Mucosa of gallbladder (tissue), 1 donor: ENCODE measurements around the gene FOXRED1. TPM values are rescaled to one million over a fixed set of nuclear protein-coding genes. Genes with fewer than 3 reads are reported as not detected.
"Not testable (repeated sequence)": the region's sequence is repeated elsewhere in the genome, so short reads cannot be mapped to it uniquely, and the experiment has no call there.

ENCODE experiments used
- DNase-seq: peaks from one replicate; pipeline ENCODE4 v3.0.0-alpha.2; 2020; ENCODE audit warnings: low spot score
- total RNA-seq: library from RNA; stranded (reverse); gene quantifications from one replicate; pipeline ENCODE4 v1.2.1, GENCODE V29; 2021
- donor health status: DM: no; HTN: no; CAD: no.

The FOXRED1 gene
- total RNA-seq = 29.3 TPM

- DNase-seq = peak; percentile 99
These were observed at the start of gene FOXRED1, which contains the start of gene SRPRA for GRCh38 chr11:126268708-126269579. TSS of gene FOXRED1 (plus strand) at chr11:126269154. CDS start at chr11:126269207, 53 bp downstream. TSS of gene SRPRA (minus strand) at chr11:126268895. CDS start at chr11:126268804, 91 bp downstream.

- no peak for DNase-seq
These were observed 49.4 kb upstream of the FOXRED1 start for GRCh38 chr11:126219547-126219946.

GRCh38 chr11:126224647-126225294, 44.2 kb upstream of the FOXRED1 start:
- DNase-seq = no peak

GRCh38 chr11:126225295-126225665, 43.7 kb upstream of the FOXRED1 start:
- no peak for DNase-seq

GRCh38 chr11:126226334-126227084, 42.4 kb upstream of the FOXRED1 start:
- no peak for DNase-seq

- no peak for DNase-seq
These were observed 39.0 kb upstream of the FOXRED1 start for GRCh38 chr11:126229858-126230540.

- no peak for DNase-seq
These were observed 37.1 kb upstream of the FOXRED1 start for GRCh38 chr11:126231725-126232459.

- DNase-seq = no peak
These were observed 36.3 kb upstream of the FOXRED1 start for GRCh38 chr11:126232683-126233082.

- no peak for DNase-seq
These were observed 35.6 kb upstream of the FOXRED1 start for GRCh38 chr11:126233391-126233790.

- DNase-seq = no peak
These were observed 22.3 kb upstream of the FOXRED1 start for GRCh38 chr11:126246636-126247035.

GRCh38 chr11:126253265-126253664, 15.7 kb upstream of the FOXRED1 start:
- DNase-seq = no peak

- DNase-seq = no peak
These were observed 14.1 kb upstream of the FOXRED1 start for GRCh38 chr11:126254819-126255218.

- not testable (repeated sequence) for DNase-seq
These were observed 13.4 kb upstream of the FOXRED1 start for GRCh38 chr11:126255507-126255906.

GRCh38 chr11:126256216-126256615, 12.7 kb upstream of the FOXRED1 start:
- DNase-seq = no peak

GRCh38 chr11:126257144-126257543, 11.8 kb upstream of the FOXRED1 start:
- no peak for DNase-seq

GRCh38 chr11:126257764-126258163, 11.2 kb upstream of the FOXRED1 start:
- no peak for DNase-seq

- DNase-seq = no peak
These were observed 6.7 kb upstream of the FOXRED1 start for GRCh38 chr11:126262216-126262615.

GRCh38 chr11:126263489-126263888, 5.5 kb upstream of the FOXRED1 start:
- no peak for DNase-seq

GRCh38 chr11:126265811-126266210, 3.1 kb upstream of the FOXRED1 start:
- DNase-seq = no peak

- DNase-seq = no peak
These were observed 1.3 kb upstream of the FOXRED1 start for GRCh38 chr11:126267650-126268049.

GRCh38 chr11:126268361-126268707, 620 bp upstream of the FOXRED1 start:
- DNase-seq = no peak
